GM23248 (cell line): Measurements from ENCODE around the gene TXLNA.

Source experiments
- EZH2 ChIP-seq: fragments of 200-600 bp; sonication (generic); IDR thresholded peaks from 2 replicates; pipeline ENCODE4 v1.6.1; 2018; ENCODE audit warnings: antibody characterized with exemption, mild to moderate bottlenecking; ENCODE audit not compliant: insufficient read depth, poor library complexity, severe bottlenecking
- EZH2phosphoT487 ChIP-seq: fragments of 200-600 bp; sonication (generic); IDR thresholded peaks from 2 replicates; pipeline ENCODE4 v1.6.1; 2018; ENCODE audit warnings: antibody characterized with exemption, moderate library complexity, mild to moderate bottlenecking, low read depth; ENCODE audit not compliant: insufficient read depth

GRCh38 chr1:32142446-32143301 is 36.8 kb upstream of the TXLNA start:
- TF ChIP-seq EZH2phosphoT487, result no peak
- no peak for TF ChIP-seq EZH2
